HEK293T (cell line): ENCODE results near the gene CELSR1.

Source experiments
- CTCF ChIA-PET: fragments of 350-600 bp; formaldehyde crosslinking; extraction: SDS; loops from one replicate; lab custom pipeline; 2021; ENCODE audit warnings: antibody characterized with exemption, inconsistent platforms; lab: Yijun Ruan, JAX
- POLR2A ChIA-PET: fragments of 350-600 bp; formaldehyde crosslinking; extraction: SDS; loops from one replicate; lab custom pipeline; 2020; ENCODE audit warnings: antibody characterized with exemption, inconsistent platforms; lab: Yijun Ruan, JAX
- DNase-seq: peaks from one replicate; pipeline ENCODE4 v3.0.0; 2012; ENCODE audit warnings: mixed read lengths; ENCODE audit errors: extremely low spot score
- ARNT ChIP-seq: fragments of 450-650 bp; IDR thresholded peaks from 2 replicates; pipeline ENCODE4 v1.6.1; 2017; ENCODE audit warnings: mild to moderate bottlenecking
- BHLHE40 ChIP-seq: fragments of 450-650 bp; IDR thresholded peaks from 2 replicates; pipeline ENCODE4 v1.6.1; 2016; ENCODE audit warnings: mild to moderate bottlenecking, moderate library complexity, borderline replicate concordance
- CTBP1 ChIP-seq: fragments of 450-650 bp; IDR thresholded peaks from 2 replicates; pipeline ENCODE4 v1.6.1; 2016; ENCODE audit warnings: borderline replicate concordance
- ELF4 ChIP-seq: fragments of 450-650 bp; IDR thresholded peaks from 2 replicates; pipeline ENCODE4 v1.6.1; 2017; ENCODE audit warnings: antibody characterized with exemption
- FOXA1 ChIP-seq: fragments of 450-650 bp; IDR thresholded peaks from 2 replicates; pipeline ENCODE4 v1.6.1; 2016; ENCODE audit warnings: mild to moderate bottlenecking
- FOXK2 ChIP-seq: fragments of 450-650 bp; IDR thresholded peaks from 2 replicates; pipeline ENCODE4 v1.6.1; 2016; ENCODE audit warnings: mild to moderate bottlenecking
- FOXM1 ChIP-seq: fragments of 450-650 bp; IDR thresholded peaks from 2 replicates; pipeline ENCODE4 v1.6.1; 2017; ENCODE audit warnings: mild to moderate bottlenecking, borderline replicate concordance
- HDGF ChIP-seq: fragments of 450-650 bp; IDR thresholded peaks from 2 replicates; pipeline ENCODE4 v1.6.1; 2017; ENCODE audit warnings: antibody characterized with exemption, borderline replicate concordance
- L3MBTL2 ChIP-seq: fragments of 450-650 bp; conservative IDR thresholded peaks from 2 replicates; pipeline ENCODE4 v1.6.1; 2016; ENCODE audit warnings: mild to moderate bottlenecking
- LEF1 ChIP-seq: fragments of 450-650 bp; IDR thresholded peaks from 2 replicates; pipeline ENCODE4 v1.6.1; 2017; ENCODE audit warnings: mild to moderate bottlenecking, borderline replicate concordance
- NFRKB ChIP-seq: fragments of 450-650 bp; IDR thresholded peaks from 2 replicates; pipeline ENCODE4 v1.6.1; 2016; ENCODE audit warnings: mild to moderate bottlenecking, moderate library complexity
- PKNOX1 ChIP-seq: fragments of 450-650 bp; IDR thresholded peaks from 2 replicates; pipeline ENCODE4 v1.6.1; 2016
- SP1 ChIP-seq: fragments of 450-650 bp; IDR thresholded peaks from 2 replicates; pipeline ENCODE4 v1.6.1; 2017
- SUZ12 ChIP-seq: fragments of 450-650 bp; IDR thresholded peaks from 2 replicates; pipeline ENCODE4 v1.6.1; 2016; ENCODE audit warnings: mild to moderate bottlenecking
- TARDBP ChIP-seq: fragments of 450-650 bp; IDR thresholded peaks from 2 replicates; pipeline ENCODE4 v1.6.1; 2016
- ZNF384 ChIP-seq: fragments of 450-650 bp; IDR thresholded peaks from 2 replicates; pipeline ENCODE4 v1.6.1; 2016

Gene CELSR1

GRCh38 chr22:46469711-46470110 is 67.7 kb downstream of the CELSR1 start:
- ChIA-PET CTCF (interaction anchor here (0.5 kb wide), 1 partner anchor 72 kb away, joined by 3 read pairs; no protein-coding TSS in a partner anchor), POLR2A (no interaction called here)
- TF ChIP-seq BHLHE40 (no peak), LEF1 (no peak), PKNOX1 (no peak)
- DNase-seq, result no peak

- TF ChIP-seq FOXK2 (no peak), HDGF (no peak), SP1 (no peak), FOXA1 (no peak)
- CTCF ChIA-PET, result no interaction called here
- POLR2A ChIA-PET, result no interaction called here
- no peak for DNase-seq
These were observed 70.4 kb downstream of the CELSR1 start for GRCh38 chr22:46467006-46467405.

- no peak for DNase-seq
- ChIA-PET CTCF (no interaction called here), POLR2A (no interaction called here)
- TF ChIP-seq ELF4 (no peak), SP1 (no peak), HDGF (no peak), BHLHE40 (no peak), SUZ12 (no peak), L3MBTL2 (no peak), ARNT (no peak), LEF1 (no peak), NFRKB (no peak), TARDBP (no peak), CTBP1 (no peak), FOXA1 (no peak), FOXK2 (no peak), PKNOX1 (no peak), FOXM1 (no peak), ZNF384 (no peak)
These were observed 71.2 kb downstream of the CELSR1 start for GRCh38 chr22:46466255-46466676.

GRCh38 chr22:46465793-46466192 is 71.6 kb downstream of the CELSR1 start:
- no peak for DNase-seq
- POLR2A ChIA-PET, result no interaction called here
- TF ChIP-seq TARDBP, result no peak
- no peak for TF ChIP-seq ELF4
- no peak for TF ChIP-seq HDGF
- no peak for TF ChIP-seq SP1
- CTCF ChIA-PET, result no interaction called here

GRCh38 chr22:46465345-46465720 is 72.1 kb downstream of the CELSR1 start:
- DNase-seq, result no peak
- ChIA-PET CTCF (no interaction called here), POLR2A (no interaction called here)
- TF ChIP-seq PKNOX1, result no peak
- no peak for TF ChIP-seq CTBP1
- TF ChIP-seq ZNF384, result no peak
- no peak for TF ChIP-seq L3MBTL2
- no peak for TF ChIP-seq BHLHE40
- no peak for TF ChIP-seq HDGF
- TF ChIP-seq ELF4, result no peak
- TF ChIP-seq LEF1, result no peak
- no peak for TF ChIP-seq ARNT
- no peak for TF ChIP-seq FOXK2
- no peak for TF ChIP-seq NFRKB
- no peak for TF ChIP-seq SP1
- TF ChIP-seq FOXA1, result no peak
- TF ChIP-seq FOXM1, result no peak
- TF ChIP-seq TARDBP, result no peak

- no peak for TF ChIP-seq PKNOX1
- TF ChIP-seq FOXA1, result no peak
- TF ChIP-seq L3MBTL2, result no peak
- no peak for TF ChIP-seq SUZ12
- no peak for TF ChIP-seq LEF1
- TF ChIP-seq ARNT, result no peak
- no peak for TF ChIP-seq ELF4
- TF ChIP-seq NFRKB, result no peak
- TF ChIP-seq CTBP1, result no peak
- no peak for TF ChIP-seq ZNF384
- no peak for TF ChIP-seq BHLHE40
These were observed 72.6 kb downstream of the CELSR1 start for GRCh38 chr22:46464701-46465344.

GRCh38 chr22:46464296-46464695 is 73.1 kb downstream of the CELSR1 start:
- POLR2A ChIA-PET, result no interaction called here
- DNase-seq, result no peak
- TF ChIP-seq NFRKB (no peak), L3MBTL2 (no peak), FOXK2 (no peak), BHLHE40 (no peak), SP1 (no peak), ZNF384 (no peak), ARNT (no peak)
- CTCF ChIA-PET, result no interaction called here

More at GRCh38 chr22:46464701-46465344, 72.6 kb downstream of the CELSR1 start:
- POLR2A ChIA-PET, result no interaction called here
- CTCF ChIA-PET, result no interaction called here
- no peak for DNase-seq
